B cell (primary cell): ENCODE results near the gene EDNRB.

Source experiments
- CTCF ChIP-seq: fragments of 200-600 bp; IDR thresholded peaks from one replicate; pipeline ENCODE4 v1.8.0; 2022; ENCODE audit warnings: antibody characterized with exemption, mild to moderate bottlenecking
- EZH2 ChIP-seq: IDR thresholded peaks from 2 replicates; pipeline ENCODE4 v1.6.1; 2012; ENCODE audit warnings: borderline replicate concordance, low read depth, mild to moderate bottlenecking, moderate library complexity, low read length; ENCODE audit not compliant: insufficient read depth, poor library complexity, severe bottlenecking

- no peak for TF ChIP-seq CTCF
- TF ChIP-seq EZH2: no peak
Observed at GRCh38 chr13:77859450-77859849, 59.2 kb downstream of the EDNRB start.
